Measurements from ENCODE around the gene LRRC37A. TPM values are rescaled to one million over a fixed set of nuclear protein-coding genes. Genes with fewer than 3 reads are reported as not detected.
"Not testable (repeated sequence)": the region's sequence is repeated elsewhere in the genome, so short reads cannot be mapped to it uniquely, and the experiment has no call there.

Gene LRRC37A
- total RNA-seq (2011; cell fraction: chromatin; rRNA removed; ENCODE audit: low replicate concordance), result 21.0 and 29.7 TPM in 2 replicates
- 8.2 and 10.7 TPM in 2 replicates for total RNA-seq (2011; cell fraction: nucleolus; rRNA removed)
- 11.0 and 12.0 TPM in 2 replicates for total RNA-seq (2011; cell fraction: nucleoplasm; rRNA removed)
- 0.23 and 2.0 TPM in 2 replicates for total RNA-seq (2014; rRNA removed)
- 2.0 and 2.5 TPM in 2 replicates for total RNA-seq (2014; rRNA removed; fragmentation: Illumina TruSeq; extraction: Trizol)
- 1.9 and 2.3 TPM in 2 replicates for total RNA-seq (2015; rRNA removed; fragmentation: Illumina TruSeq; extraction: Trizol)
- total RNA-seq (2021), result 1.1 and 1.3 TPM in 2 replicates
- polyA plus RNA-seq (2011; rRNA removed), result 2.5 and 3.1 TPM in 2 replicates
- 0.64 and 1.9 TPM in 2 replicates for polyA plus RNA-seq (2011; cell fraction: cytosol; rRNA removed)
- 6.2 and 6.3 TPM in 2 replicates for polyA plus RNA-seq (2011; cell fraction: nucleus; rRNA removed)
- polyA plus RNA-seq (2012), result 0.90 and 2.0 TPM in 2 replicates
- polyA plus RNA-seq (2014; fragmentation: Illumina TruSeq; extraction: Trizol), result 1.6 and 2.1 TPM in 2 replicates
- under 1 TPM; 0.14 to 0.41 TPM for polyA plus RNA-seq (2014; fragmentation: Nextera tagmentation; extraction: Ambion mirVana)
- 1.8 and 2.8 TPM in 2 replicates for polyA plus RNA-seq (2014; rRNA removed)
- 6.3 and 7.9 TPM in 2 replicates for polyA minus RNA-seq (2011; rRNA and poly(A)+ RNA removed)
- 0.55 and 1.1 TPM in 2 replicates for polyA minus RNA-seq (2011; cell fraction: cytosol; rRNA and poly(A)+ RNA removed)
- 3.9 and 6.8 TPM in 2 replicates for polyA minus RNA-seq (2011; cell fraction: nucleus; rRNA and poly(A)+ RNA removed)
- Bru-seq, nascent RNA, result percentile 39 among the genes with signal in this experiment
- BruChase-seq, experiment 1, labeled RNA remaining after a 2-hour chase, result percentile 48 among the genes with signal in this experiment
- BruChase-seq, experiment 2, labeled RNA remaining after a 6-hour chase, result percentile 51 among the genes with signal in this experiment
- long read RNA-seq, experiment 1, partial matches to known transcripts, result 3 of 5 reads
- long read RNA-seq, experiment 1, other reads (novel, unspliced or antisense), result 2 of 5 reads
- long read RNA-seq, experiment 2, partial matches to known transcripts, result 0 of 1 reads
- long read RNA-seq, experiment 2, other reads (novel, unspliced or antisense), result 1 of 1 reads
- long read RNA-seq, experiment 3, result 0 reads

DNA sequence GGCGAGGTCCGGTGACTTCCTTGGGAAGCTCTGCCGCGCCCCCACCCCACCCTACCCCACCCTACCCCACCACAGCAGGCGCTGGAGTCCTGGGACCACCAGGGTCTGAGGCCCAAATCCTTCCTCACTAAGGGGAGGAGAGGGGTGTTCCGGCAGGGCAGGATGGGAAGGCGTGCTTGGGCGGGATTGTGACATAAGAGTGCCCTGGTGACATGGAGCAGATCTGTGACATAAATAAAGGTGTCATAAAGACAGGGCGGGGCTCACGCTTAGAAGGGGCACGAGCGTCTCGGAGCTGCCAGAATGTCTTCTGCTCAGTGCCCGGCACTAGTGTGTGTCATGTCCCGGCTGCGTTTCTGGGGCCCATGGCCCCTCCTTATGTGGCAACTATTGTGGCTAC, at the start of gene LRRC37A:
TSS of gene LRRC37A (plus strand) at position 301 of the 400 bp plus-strand sequence. CDS start at position 304, 3 bp downstream.
- FAIRE-seq; H3K9ac ChIP-seq (ENCODE audit: insufficient read depth in 1 of 2, low read depth in 2 of 2, low read length in 2 of 2); DNase-seq (ENCODE audit: extremely low read depth in 1 of 4, low spot score in 3 of 4); H3K27me3 ChIP-seq (ENCODE audit: control insufficient read depth in 2 of 2, insufficient read depth in 2 of 2, low read length in 2 of 2); H2AFZ ChIP-seq (ENCODE audit: low read depth, low read length); BruUV-seq (replicated peaks); intact Hi-C loops (cut with micrococcal nuclease); ATAC-seq; H3K9me3 ChIP-seq (replicated peaks; ENCODE audit: control insufficient read depth, insufficient read depth, low read depth, low read length); H3K4me2 ChIP-seq (ENCODE audit: insufficient read depth, low read length); CTCF ChIA-PET (ENCODE audit: low intra/inter-chr PET ratio); H3K79me2 ChIP-seq (ENCODE audit: control insufficient read depth, insufficient read depth, low read length); H4K20me1 ChIP-seq (replicated peaks; ENCODE audit: control insufficient read depth, insufficient read depth, low read length); POLR2A ChIA-PET; H3K27ac ChIP-seq (ENCODE audit: extremely low read depth, low read depth, low read length); H3K36me3 ChIP-seq (ENCODE audit: control insufficient read depth, insufficient read depth, low read length); in situ Hi-C loops (cut with MboI); H3K9me1 ChIP-seq (ENCODE audit: control insufficient read depth, insufficient read depth, low read length); H3K4me3 ChIP-seq: not testable (repeated sequence)
- no CpG with 5 or more reads among the region's 16 CpGs for WGBS (ENCODE audit: insufficient coverage, low coverage, missing lambda C conversion rate)
- peaks cover 0 to 10% of the 10 kb centered on the region in 2 experiments; a peak in 4 of 5 replicates for H3K4me1 ChIP-seq (replicated peaks in 1 of 2; ENCODE audit: control insufficient read depth in 2 of 2, insufficient read depth in 2 of 2, low read length in 2 of 2)

- DNase-seq (ENCODE audit: extremely low read depth in 1 of 4, low spot score in 3 of 4); H3K9me3 ChIP-seq (replicated peaks; ENCODE audit: control insufficient read depth, insufficient read depth, low read depth, low read length); H3K4me2 ChIP-seq (ENCODE audit: insufficient read depth, low read length); H4K20me1 ChIP-seq (replicated peaks; ENCODE audit: control insufficient read depth, insufficient read depth, low read length); H3K4me3 ChIP-seq; FAIRE-seq; CTCF ChIA-PET (ENCODE audit: low intra/inter-chr PET ratio); H3K9ac ChIP-seq (ENCODE audit: insufficient read depth in 1 of 2, low read depth in 2 of 2, low read length in 2 of 2); intact Hi-C loops (cut with micrococcal nuclease); H2AFZ ChIP-seq (ENCODE audit: low read depth, low read length); POLR2A ChIA-PET; H3K79me2 ChIP-seq (ENCODE audit: control insufficient read depth, insufficient read depth, low read length); H3K9me1 ChIP-seq (ENCODE audit: control insufficient read depth, insufficient read depth, low read length); H3K27me3 ChIP-seq (ENCODE audit: control insufficient read depth in 2 of 2, insufficient read depth in 2 of 2, low read length in 2 of 2); in situ Hi-C loops (cut with MboI); H3K4me1 ChIP-seq (replicated peaks in 1 of 2; ENCODE audit: control insufficient read depth in 2 of 2, insufficient read depth in 2 of 2, low read length in 2 of 2); H3K27ac ChIP-seq (ENCODE audit: extremely low read depth, low read depth, low read length); H3K36me3 ChIP-seq (ENCODE audit: control insufficient read depth, insufficient read depth, low read length); ATAC-seq; BruUV-seq (replicated peaks): not testable (repeated sequence)
- WGBS (ENCODE audit: insufficient coverage, low coverage, missing lambda C conversion rate), result 9% methylated on average over 3 of the region's 3 CpGs
Observed at GRCh38 chr17:46249153-46249552, 45.8 kb upstream of the LRRC37A start.

- in situ Hi-C loops (cut with MboI), result loop anchor here (25.0 kb wide), 1 partner anchor 109 kb away; the partner anchor contains the start of gene ARL17B
- H4K20me1 ChIP-seq (replicated peaks; ENCODE audit: control insufficient read depth, insufficient read depth, low read length); H3K4me1 ChIP-seq (replicated peaks in 1 of 2; ENCODE audit: control insufficient read depth in 2 of 2, insufficient read depth in 2 of 2, low read length in 2 of 2); H3K9ac ChIP-seq (ENCODE audit: insufficient read depth in 1 of 2, low read depth in 2 of 2, low read length in 2 of 2); POLR2A ChIA-PET; intact Hi-C loops (cut with micrococcal nuclease); BruUV-seq (replicated peaks); H3K9me3 ChIP-seq (replicated peaks; ENCODE audit: control insufficient read depth, insufficient read depth, low read depth, low read length); H2AFZ ChIP-seq (ENCODE audit: low read depth, low read length); H3K27me3 ChIP-seq (ENCODE audit: control insufficient read depth in 2 of 2, insufficient read depth in 2 of 2, low read length in 2 of 2); H3K4me2 ChIP-seq (ENCODE audit: insufficient read depth, low read length); H3K27ac ChIP-seq (ENCODE audit: extremely low read depth, low read depth, low read length); H3K79me2 ChIP-seq (ENCODE audit: control insufficient read depth, insufficient read depth, low read length); H3K4me3 ChIP-seq; H3K9me1 ChIP-seq (ENCODE audit: control insufficient read depth, insufficient read depth, low read length); CTCF ChIA-PET (ENCODE audit: low intra/inter-chr PET ratio); ATAC-seq; H3K36me3 ChIP-seq (ENCODE audit: control insufficient read depth, insufficient read depth, low read length); DNase-seq (ENCODE audit: extremely low read depth in 1 of 4, low spot score in 3 of 4); FAIRE-seq: not testable (repeated sequence)
- 42% methylated on average over 16 of the region's 31 CpGs for WGBS (ENCODE audit: insufficient coverage, low coverage, missing lambda C conversion rate)
Observed at GRCh38 chr17:46252804-46253203, 42.1 kb upstream of the LRRC37A start.

Data from K562 (cell line).